Kidney epithelial cell (primary cell): ENCODE data around the gene TAF11L12. TPM values are rescaled to one million over a fixed set of nuclear protein-coding genes. Genes with fewer than 3 reads are reported as not detected.
"Not testable (repeated sequence)": the region's sequence is repeated elsewhere in the genome, so short reads cannot be mapped to it uniquely, and the experiment has no call there.

Experiments used
- DNase-seq: peaks from one replicate; pipeline ENCODE4 v3.0.0-alpha.2; 2010; ENCODE audit warnings: low read depth
- H3K27me3 ChIP-seq: 2 replicates; pipeline ENCODE4 v1.6.0; 2011; ENCODE audit warnings: low read length; ENCODE audit not compliant: control insufficient read depth, insufficient read depth
- H3K36me3 ChIP-seq: 2 replicates; pipeline ENCODE4 v1.5.1; 2011; ENCODE audit warnings: low read length; ENCODE audit not compliant: control insufficient read depth, insufficient read depth
- H3K4me3 ChIP-seq: 2 replicates; pipeline ENCODE4 v1.5.1; 2011; ENCODE audit warnings: low read depth, mild to moderate bottlenecking, control low read depth, low read length
- total RNA-seq: library from RNA; depleted of rRNA; stranded (reverse); fragments of >200 nt; gene quantifications from 2 replicates; pipeline ENCODE4 v1.2.3, GENCODE V29; 2015
- TF ChIP-seq, protein P1 (sequence below): IDR thresholded peaks from 2 replicates; pipeline ENCODE4 v1.5.1; 2011; ENCODE audit warnings: mild to moderate bottlenecking, moderate library complexity, low read length, control low read depth, inconsistent platforms; ENCODE audit not compliant: insufficient read depth, poor library complexity, severe bottlenecking

The TAF11L12 gene
- total RNA-seq, 1 donor from 2014 or later: not detected

DNA sequence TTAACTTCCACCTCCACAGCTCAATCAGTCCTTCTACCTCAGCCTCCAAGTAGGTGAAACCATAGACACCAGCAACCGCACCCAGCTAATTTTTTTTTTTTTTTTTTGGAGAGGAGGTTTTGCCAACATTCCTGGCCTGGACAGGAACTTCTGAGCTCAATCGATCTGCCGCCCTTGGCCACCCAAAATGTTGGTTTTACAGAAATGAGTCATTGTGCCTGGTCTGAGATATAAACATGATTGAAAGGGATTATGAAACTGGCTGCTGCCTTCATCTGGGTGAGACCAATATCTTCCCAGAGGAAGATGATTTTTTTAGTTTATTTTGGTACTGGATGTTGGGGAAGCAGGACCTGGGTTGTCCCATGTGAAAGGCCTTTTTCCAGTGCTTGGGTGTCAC lies 9.2 kb downstream of the TAF11L12 start:
- no peaks in the 10 kb centered on the region for H3K27me3 ChIP-seq
- no peak overlapping the region for H3K4me3 ChIP-seq
- no peaks in the 10 kb centered on the region for H3K36me3 ChIP-seq
- no peak for DNase-seq
- TF ChIP-seq, protein P1, sequence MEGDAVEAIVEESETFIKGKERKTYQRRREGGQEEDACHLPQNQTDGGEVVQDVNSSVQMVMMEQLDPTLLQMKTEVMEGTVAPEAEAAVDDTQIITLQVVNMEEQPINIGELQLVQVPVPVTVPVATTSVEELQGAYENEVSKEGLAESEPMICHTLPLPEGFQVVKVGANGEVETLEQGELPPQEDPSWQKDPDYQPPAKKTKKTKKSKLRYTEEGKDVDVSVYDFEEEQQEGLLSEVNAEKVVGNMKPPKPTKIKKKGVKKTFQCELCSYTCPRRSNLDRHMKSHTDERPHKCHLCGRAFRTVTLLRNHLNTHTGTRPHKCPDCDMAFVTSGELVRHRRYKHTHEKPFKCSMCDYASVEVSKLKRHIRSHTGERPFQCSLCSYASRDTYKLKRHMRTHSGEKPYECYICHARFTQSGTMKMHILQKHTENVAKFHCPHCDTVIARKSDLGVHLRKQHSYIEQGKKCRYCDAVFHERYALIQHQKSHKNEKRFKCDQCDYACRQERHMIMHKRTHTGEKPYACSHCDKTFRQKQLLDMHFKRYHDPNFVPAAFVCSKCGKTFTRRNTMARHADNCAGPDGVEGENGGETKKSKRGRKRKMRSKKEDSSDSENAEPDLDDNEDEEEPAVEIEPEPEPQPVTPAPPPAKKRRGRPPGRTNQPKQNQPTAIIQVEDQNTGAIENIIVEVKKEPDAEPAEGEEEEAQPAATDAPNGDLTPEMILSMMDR: no peak

DNA sequence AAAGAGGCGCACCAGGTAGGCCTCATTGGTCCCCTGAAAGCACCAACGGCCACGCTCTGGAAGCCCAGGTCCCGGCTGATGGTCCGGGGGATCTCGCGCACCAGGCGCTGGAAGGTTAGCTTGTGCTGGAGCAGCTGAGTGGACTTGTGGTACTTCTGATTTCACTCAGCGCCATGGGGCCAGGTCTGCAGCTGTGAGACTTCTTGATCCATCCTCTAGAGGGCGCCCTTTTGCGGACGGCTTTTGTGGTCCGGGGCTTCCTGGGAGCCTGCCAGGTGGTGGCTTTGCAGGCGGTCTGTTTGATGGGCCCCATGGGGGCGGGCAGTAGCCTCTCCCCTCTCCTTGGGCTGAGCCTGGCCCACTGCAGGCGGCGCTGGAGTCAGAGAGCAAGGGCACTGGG lies 10.4 kb downstream of the TAF11L12 start:
- DNase-seq: no peak
- TF ChIP-seq, protein P1: no peak
- no peaks in the 10 kb centered on the region for H3K36me3 ChIP-seq
- H3K27me3 ChIP-seq: no peaks in the 10 kb centered on the region
- H3K4me3 ChIP-seq: no peak overlapping the region

DNA sequence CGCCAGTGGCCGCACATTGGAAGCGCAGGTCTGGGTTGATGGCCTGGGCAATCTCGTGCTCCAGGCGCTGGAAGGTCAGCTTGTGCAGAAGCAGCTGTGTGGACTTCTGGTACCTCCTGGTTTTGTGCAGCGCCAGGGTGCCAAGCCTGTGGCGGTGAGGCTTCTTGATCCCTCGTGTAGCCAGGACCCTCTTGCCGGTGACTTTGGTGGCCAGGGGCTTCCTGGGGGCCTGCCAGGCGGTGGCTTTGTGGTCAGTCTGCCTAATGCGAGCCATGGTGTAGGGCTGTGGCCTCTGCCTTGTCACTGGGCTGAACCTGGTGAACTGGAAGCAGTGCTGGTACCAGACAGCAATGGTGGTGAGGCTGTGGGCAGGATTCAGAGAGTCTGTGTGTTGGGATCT lies 15.5 kb downstream of the TAF11L12 start:
- TF ChIP-seq, protein P1: no peak
- Histone ChIP-seq H3K4me3 (no peak overlapping the region), H3K27me3 (no peaks in the 10 kb centered on the region), H3K36me3 (no peaks in the 10 kb centered on the region)
- DNase-seq: no peak

DNA sequence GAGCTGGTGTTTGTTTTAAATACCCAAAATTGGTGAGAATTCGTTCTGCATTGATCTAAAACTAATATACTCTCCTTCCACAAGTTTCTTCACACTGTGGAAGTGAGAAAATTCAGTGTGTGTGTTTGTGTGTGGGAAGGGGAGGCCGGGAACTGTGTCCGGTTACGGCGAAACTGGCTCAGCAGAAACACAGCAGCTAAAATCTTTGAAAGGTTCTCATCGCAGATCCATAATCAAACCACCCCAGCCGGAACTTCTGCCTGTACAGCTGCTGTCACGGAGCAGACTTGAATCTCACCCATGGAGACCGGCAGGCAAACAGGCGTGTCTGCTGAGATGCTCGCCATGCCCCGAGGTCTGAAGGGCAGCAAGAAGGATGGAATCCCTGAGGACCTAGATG lies 21.6 kb downstream of the TAF11L12 start, which contains the start of gene TAF11L13:
Gene TAF11L13, plus strand, starts transcription at position 301 of the 400 bp plus-strand sequence.
- H3K27me3 ChIP-seq, H3K36me3 ChIP-seq, H3K4me3 ChIP-seq, DNase-seq: not testable (repeated sequence)

DNA sequence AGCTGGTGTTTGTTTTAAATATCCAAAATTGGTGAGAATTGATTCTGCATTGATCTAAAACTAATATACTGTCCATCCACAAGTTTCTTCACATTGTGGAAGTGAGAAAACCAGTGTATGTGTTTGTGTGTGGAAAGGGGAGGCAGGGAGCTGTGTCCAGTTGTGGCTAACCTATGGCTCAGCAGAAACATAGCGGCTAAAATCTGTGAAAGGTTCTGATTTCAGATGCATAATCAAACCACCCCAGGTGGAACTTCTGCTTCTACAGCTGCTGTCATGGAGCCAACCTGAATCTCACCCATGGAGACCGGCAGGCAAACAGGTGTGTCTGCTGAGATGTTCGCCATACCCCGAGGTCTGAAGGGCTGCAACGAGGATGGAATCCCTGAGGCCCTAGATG lies 24.0 kb downstream of the TAF11L12 start, which contains the start of gene TAF11L14:
Gene TAF11L14, plus strand, starts transcription at position 301 of the 400 bp plus-strand sequence.
- Histone ChIP-seq H3K4me3 (no peak within 1 kb of the TSS), H3K27me3 (no peaks in the 10 kb centered on the region), H3K36me3 (no peaks in the 10 kb centered on the region)
- no peak for DNase-seq
- TF ChIP-seq, protein P1: no peak

DNA sequence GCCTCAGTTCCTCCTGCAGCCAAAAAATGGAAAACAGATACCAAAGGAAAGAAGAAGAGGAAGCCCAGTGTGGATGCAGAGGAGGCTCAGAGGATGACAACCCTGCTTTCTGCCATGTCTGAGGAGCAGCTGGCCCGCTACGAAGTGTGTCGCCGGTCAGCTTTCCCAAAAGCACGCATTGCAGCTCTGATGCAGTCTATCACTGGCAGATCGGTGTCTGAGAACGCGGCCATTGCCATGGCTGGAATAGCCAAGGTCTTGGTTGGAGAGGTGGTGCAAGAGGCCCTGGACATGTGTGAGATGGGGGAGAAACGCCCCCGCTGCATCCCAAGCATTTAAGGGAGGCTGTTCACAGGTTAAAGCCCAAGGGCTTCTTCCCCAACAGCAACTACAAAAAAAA lies 39.0 kb downstream of the TAF11L12 start:
- not testable (repeated sequence) for H3K4me3 ChIP-seq, H3K36me3 ChIP-seq, DNase-seq, H3K27me3 ChIP-seq

DNA sequence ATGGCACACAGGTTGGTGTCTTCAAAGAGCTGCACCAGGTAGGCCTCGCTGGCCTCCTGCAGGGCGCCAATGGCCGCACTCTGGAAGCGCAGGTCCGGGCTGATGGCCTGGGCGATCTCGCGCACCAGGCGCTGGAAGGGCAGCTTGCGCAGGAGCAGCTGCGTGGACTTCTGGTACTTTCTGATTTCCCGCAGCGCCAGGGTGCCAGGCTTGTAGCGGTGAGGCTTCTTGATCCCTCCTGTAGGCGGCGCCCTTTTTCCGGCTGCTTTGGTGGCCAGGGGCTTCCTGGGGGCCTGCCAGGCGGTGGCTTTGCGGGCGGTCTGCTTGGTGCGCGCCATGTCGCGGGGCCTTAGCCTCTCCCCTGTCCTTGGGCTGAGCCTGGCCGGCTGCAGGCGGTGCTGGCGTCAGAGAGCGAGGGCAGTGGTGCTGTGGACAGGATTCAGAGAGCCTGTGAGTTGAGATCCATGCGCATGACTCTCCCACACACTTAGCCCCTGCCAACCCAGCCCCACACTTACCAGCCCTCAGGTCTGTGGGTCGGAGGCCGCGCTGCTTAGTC lies 45.1 kb downstream of the TAF11L12 start:
- H3K27me3 ChIP-seq, DNase-seq, H3K4me3 ChIP-seq, H3K36me3 ChIP-seq: not testable (repeated sequence)
